ENCODE data around the gene SOCS6. TPM values are rescaled to one million over a fixed set of nuclear protein-coding genes. Genes with fewer than 3 reads are reported as not detected.
"Not testable (repeated sequence)": the region's sequence is repeated elsewhere in the genome, so short reads cannot be mapped to it uniquely, and the experiment has no call there.

SOCS6 gene
- total RNA-seq, 1 donor from 2014 or later, result 18.0 TPM

GRCh38 chr18:70321616-70322015 lies 32.8 kb downstream of the SOCS6 start:
- DNase-seq (ENCODE audit: low read depth in 2 of 2), result no peak

DNA sequence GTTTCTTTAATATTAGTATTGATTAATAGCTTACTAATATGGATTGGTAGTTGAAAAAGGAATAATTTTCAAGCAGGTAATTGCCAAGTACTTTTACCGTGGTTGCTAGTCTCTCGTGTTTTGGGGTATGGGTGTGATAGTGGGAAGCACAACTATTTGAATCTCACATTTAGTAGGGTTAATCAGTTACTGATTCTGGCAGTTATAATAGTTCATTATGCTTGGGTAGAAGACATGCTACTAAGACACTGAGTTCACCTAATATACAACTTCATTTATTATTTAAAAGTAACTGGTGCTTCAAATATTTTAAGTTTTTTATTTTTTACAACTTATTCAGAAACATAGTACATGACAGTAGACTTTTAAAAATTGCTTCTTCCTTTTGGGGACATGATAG lies 33.5 kb downstream of the SOCS6 start:
- DNase-seq (ENCODE audit: low read depth in 2 of 2), result no peak

- no peak for DNase-seq (ENCODE audit: low read depth in 2 of 2)
Measured at GRCh38 chr18:70322928-70323327, 34.1 kb downstream of the SOCS6 start.

DNA sequence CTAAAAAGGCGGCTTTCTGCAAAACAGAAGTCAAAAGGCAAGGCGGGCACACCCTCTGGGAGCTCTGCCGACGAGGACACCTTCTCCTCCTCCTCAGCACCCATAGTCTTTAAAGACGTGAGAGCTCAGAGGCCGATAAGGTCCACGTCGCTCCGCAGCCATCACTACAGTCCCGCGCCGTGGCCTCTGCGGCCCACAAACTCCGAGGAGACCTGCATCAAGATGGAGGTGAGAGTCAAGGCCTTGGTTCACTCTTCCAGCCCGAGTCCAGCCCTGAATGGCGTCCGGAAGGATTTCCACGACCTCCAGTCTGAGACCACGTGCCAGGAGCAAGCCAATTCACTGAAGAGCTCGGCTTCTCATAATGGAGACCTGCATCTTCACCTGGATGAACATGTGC lies 36.1 kb downstream of the SOCS6 start:
- no peak for DNase-seq (ENCODE audit: low read depth in 2 of 2)

GRCh38 chr18:70326255-70326654 lies 37.4 kb downstream of the SOCS6 start:
- no peak for DNase-seq (ENCODE audit: low read depth in 2 of 2)

- DNase-seq (ENCODE audit: low read depth in 2 of 2), result no peak
Measured at GRCh38 chr18:70328169-70328568, 39.3 kb downstream of the SOCS6 start.

DNA sequence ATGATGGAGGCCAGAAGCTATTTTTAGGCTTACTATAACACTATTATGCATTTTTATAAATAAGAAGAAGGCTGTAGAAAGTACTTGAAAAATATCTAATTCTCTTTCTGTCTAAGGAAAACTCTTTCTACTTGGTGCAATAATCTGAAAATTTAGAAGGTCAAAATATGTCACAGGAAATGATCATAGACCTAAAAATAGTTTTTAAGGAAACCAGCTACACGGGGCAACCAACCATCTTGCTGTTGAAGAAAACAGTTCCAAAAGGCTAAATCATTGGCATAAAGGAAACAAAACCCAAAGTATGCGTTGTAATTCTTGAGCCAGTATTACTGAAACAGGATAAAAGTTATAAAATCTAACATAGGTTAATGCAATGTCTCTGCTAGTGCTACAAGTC lies 40.2 kb downstream of the SOCS6 start:
- DNase-seq (ENCODE audit: low read depth in 2 of 2), result peak; percentile 12 to 64

DNA sequence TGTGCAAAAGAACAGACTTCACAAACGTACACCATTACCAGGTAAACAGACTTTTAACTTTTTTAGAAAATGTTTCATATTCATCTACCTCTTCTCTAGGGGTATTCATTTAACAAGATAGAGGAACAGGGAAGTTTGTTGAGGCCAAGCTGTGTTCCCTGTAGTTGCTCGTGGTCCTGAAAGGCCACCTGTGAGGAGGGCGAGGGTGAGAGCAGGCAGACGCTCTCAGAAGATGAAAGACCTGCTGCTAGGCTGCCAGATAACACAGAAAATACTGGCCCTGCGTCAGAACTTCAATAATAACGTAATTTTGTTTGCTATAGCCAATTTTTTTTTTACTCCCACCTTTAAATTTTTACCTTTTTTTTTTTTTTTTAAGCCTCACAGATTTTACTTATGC lies 42.0 kb downstream of the SOCS6 start:
- DNase-seq (ENCODE audit: low read depth in 2 of 2), result peak in 1 of 2 donors; percentile 1

- DNase-seq (ENCODE audit: low read depth in 2 of 2), result peak; percentile 62 to 78
Measured at GRCh38 chr18:70331456-70332097, 42.7 kb downstream of the SOCS6 start.

DNA sequence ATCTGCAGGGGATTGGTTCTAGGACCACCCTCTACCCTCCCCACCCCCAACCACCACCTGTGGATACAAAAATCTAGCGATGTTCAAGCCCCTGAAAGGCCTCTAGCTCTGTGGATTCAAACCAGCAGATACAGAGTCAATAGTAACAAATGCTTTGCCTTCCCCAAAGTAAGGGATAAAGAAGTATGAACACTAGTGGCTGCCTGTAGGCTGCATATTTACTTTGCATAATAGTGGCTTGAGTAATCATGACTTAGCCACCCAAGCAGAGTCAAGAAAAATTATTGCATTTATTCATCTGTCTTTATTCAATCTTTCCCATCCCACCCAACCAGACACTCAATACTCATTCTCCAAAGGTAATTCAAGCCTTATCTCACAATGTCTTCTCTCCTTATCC lies 43.8 kb downstream of the SOCS6 start:
- no peak for DNase-seq (ENCODE audit: low read depth in 2 of 2)

GRCh38 chr18:70333316-70333715 lies 44.5 kb downstream of the SOCS6 start:
- DNase-seq (ENCODE audit: low read depth in 2 of 2), result no peak

DNA sequence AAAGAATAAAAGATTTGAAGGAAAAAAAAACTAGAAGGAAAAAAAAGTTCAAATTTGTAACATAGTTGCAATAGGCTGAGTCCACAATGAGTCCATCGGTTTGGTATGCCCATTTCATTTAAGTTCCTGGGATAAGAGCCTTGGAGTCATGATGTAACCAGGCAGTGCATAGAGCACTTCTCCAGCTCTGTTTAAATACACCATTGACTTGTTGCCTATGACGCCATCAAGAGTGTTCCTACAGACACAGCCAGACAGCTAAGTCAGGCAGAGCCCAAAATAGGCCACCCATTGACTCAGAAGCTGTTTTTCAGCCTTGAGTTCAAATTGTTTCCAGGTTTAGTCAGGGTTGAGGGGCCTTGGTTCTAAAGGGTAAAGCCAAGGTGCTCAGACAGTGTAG lies 44.9 kb downstream of the SOCS6 start:
- no peak for DNase-seq (ENCODE audit: low read depth in 2 of 2)

- no peak for DNase-seq (ENCODE audit: low read depth in 2 of 2)
Measured at GRCh38 chr18:70334264-70334663, 45.4 kb downstream of the SOCS6 start.

GRCh38 chr18:70334728-70335329 lies 46.0 kb downstream of the SOCS6 start:
- no peak for DNase-seq (ENCODE audit: low read depth in 2 of 2)

GRCh38 chr18:70335892-70336726 lies 47.3 kb downstream of the SOCS6 start:
- DNase-seq (ENCODE audit: low read depth in 2 of 2), result peak in 1 of 2 donors; percentile 1

DNA sequence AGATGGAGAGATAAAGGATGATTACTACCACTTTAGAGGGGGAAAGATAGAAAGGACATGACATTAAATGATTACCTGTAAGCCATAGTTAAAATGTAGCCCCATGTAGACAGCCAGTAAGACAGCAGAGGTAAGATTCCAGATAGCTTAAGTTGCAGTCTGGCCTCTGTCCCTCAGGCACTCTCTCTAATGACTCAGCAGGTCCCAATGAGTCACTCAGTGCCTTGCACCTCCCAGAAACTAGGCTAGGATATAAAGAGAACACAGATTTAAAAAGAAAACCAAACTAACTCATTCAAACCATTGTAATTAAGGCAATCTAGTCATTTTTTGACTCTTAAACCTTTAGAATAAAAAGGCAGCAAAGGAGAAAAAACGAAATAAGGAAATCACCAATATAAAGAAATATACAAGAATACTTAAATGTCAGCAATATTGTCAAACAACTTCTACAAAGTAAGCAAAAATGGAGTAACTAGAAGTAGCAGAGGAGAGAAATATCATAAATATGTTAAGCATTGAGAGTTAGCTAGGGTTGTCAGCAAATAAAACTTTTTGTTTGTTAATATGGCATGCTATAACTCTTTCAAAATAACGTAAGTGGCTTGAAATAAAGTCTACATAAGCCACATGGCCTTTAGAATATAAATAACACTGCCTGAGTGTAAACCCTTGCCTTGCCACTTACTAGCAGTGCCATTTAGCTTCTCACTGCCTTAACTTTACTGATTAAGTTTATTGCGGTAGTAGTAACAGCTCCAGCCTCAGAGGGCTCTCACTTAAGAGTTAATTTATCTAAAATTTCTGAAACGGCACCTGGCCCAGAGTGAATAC lies 48.5 kb downstream of the SOCS6 start:
- peak in 1 of 2 donors; percentile 74 for DNase-seq (ENCODE audit: low read depth in 2 of 2)

DNA sequence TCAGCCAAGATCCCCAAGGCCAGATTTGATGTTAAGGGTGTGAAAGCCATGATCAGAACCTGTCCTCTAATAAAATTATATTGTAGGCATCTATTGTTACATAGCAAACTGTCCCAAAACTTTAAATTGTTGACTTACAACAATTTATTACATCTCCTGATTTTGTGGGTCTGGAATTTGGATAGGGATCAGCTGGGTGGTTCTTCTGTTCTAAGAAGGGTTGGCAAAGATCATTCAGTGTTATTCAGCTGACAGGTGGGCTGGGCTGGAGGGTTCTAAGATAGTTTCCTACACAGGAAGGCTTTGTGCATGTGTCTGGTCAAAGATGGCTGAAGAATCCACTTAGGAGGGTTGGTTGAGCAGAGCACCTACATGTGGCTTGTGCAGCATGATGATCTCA lies 50.0 kb downstream of the SOCS6 start:
- no peak for DNase-seq (ENCODE audit: low read depth in 2 of 2)

DNA sequence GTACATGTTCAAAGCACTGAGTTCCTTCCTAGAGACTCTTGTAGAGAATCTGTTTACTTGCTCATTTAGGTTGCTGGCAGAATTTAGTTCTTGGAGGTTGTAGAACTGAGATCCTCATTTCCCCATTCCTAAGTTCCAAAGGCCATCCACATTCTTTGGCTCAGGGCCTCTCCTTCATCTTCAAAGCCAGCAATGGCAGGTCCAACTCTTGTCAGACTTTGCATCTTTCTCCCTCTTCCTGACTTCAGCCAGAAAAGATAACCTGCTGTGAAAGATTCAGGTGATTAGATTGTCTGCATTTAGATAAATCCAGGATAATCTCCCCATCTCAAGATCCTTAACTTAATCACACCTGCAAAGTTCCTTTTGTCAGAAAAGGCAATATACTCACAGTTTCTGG lies 51.1 kb downstream of the SOCS6 start:
- DNase-seq (ENCODE audit: low read depth in 2 of 2), result no peak

DNA sequence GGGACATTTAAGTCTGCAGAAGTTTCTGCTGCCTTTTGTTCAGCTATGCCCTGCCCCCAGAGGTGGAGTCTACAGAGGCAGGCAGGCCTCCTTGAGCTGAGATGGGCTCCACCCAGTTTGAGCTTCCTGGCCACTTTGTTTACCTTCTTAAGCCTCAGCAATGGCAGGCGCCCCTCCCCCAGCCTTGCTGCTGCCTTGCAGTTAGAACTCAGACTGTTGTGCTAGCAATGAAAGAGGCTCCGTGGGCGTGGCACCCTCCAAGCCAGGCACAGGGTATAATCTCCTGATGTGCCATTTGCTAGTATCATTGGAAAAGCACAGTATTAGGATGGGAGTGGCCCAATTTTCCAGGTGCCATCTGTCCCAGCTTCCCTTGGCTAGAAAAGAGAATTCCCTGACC lies 59.6 kb downstream of the SOCS6 start:
- not testable (repeated sequence) for DNase-seq (ENCODE audit: low read depth in 2 of 2)

GRCh38 chr18:70349316-70349715 lies 60.5 kb downstream of the SOCS6 start:
- DNase-seq (ENCODE audit: low read depth in 2 of 2), result no peak

- peak in 1 of 2 donors; percentile 41 for DNase-seq (ENCODE audit: low read depth in 2 of 2)
Measured at GRCh38 chr18:70354080-70354479, 65.2 kb downstream of the SOCS6 start.

- DNase-seq (ENCODE audit: low read depth in 2 of 2), result no peak
Measured at GRCh38 chr18:70354771-70355170, 65.9 kb downstream of the SOCS6 start.
